ENCODE data around the gene SLC4A1AP. TPM values are rescaled to one million over a fixed set of nuclear protein-coding genes. Genes with fewer than 3 reads are reported as not detected.

Gene SLC4A1AP
- total and polyA plus RNA-seq, 2 experiments from 2014 or later: 24.3 to 29.2 TPM

DNA sequence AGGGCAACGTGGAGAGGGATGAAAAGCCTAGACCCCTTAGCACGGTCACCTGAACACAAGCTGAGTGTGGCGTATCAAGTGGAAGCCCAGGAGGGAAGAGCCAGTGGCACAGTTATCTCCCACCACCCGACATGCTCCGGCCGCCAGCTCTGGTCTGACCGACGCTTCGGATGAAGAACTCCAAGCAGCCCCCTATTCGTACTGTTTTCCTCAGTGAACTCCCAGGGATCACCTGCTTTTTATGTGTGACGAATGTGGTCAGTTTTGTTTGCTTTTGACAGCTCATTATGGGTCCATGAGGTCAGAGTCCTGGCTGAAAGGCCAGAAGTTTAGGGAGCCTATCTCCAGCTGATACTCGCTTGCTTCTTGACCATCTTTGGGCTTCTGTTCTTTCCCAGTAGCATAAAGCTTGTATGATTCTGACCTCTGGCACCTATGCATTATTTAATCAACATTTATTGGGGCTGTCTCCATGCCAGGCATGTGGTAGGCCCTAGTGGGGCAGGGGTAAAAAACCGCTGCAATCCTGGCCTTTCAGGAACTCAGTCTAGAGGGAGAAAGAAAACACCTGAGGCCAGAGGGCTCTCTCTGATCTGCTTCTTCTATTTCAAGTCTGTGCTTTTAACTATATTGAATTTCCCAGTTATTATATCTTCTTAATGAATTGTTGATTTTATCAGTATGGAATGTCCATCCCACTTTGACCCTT lies 74.8 kb downstream of the SLC4A1AP start:
- peaks cover 7% of the 10 kb centered on the region for H3K27me3 Mint-ChIP-seq (ENCODE audit: insufficient read depth, low read depth, poor library complexity)
- Histone ChIP-seq H3K4me3 (no peak overlapping the region), H4K20me1 (replicated peaks; ENCODE audit: insufficient read depth) (no peaks in the 10 kb centered on the region), H3K27me3 (ENCODE audit: insufficient read depth) (no peaks in the 10 kb centered on the region), H3F3A (replicated peaks; ENCODE audit: low read depth) (0 out of 2 replicates have a peak, but pooled peaks cover 11% of the 10 kb centered on the region), H2AFZ (peak overlapping the region; percentile 74), H3K27ac (ENCODE audit: low read depth) (no peak overlapping the region), H3K4me1 (ENCODE audit: insufficient read depth) (peaks cover 17% of the 10 kb centered on the region), H3K79me2 (replicated peaks; ENCODE audit: insufficient read depth) (no peaks in the 10 kb centered on the region), H3K4me2 (no peak overlapping the region), H3K9me2 (ENCODE audit: insufficient read depth) (0 out of 2 replicates have a peak, but pooled peaks cover 3% of the 10 kb centered on the region), H3K36me3 (ENCODE audit: insufficient read depth) (no peaks in the 10 kb centered on the region)
- no peak overlapping the region for H3K4me3 Mint-ChIP-seq
- H3K36me3 Mint-ChIP-seq (ENCODE audit: low read depth): peaks cover 2% of the 10 kb centered on the region; the same call in 2 of the 3 replicates
- TF ChIP-seq REST (IDR thresholded peaks at IDR 0.05; ENCODE audit: unreplicated experiment) (no peak), NANOG (IDR thresholded peaks at IDR 0.05; ENCODE audit: borderline replicate concordance) (no peak), JUNB (IDR thresholded peaks at IDR 0.05; ENCODE audit: unreplicated experiment) (no peak), CREB1 (CRISPR knock-in tag; IDR thresholded peaks at IDR 0.05; ENCODE audit: low read depth) (no peak), ZNF331 (CRISPR knock-in tag; IDR thresholded peaks at IDR 0.05; ENCODE audit: low read depth) (no peak), EZH2phosphoT487 (IDR thresholded peaks at IDR 0.05; ENCODE audit: unreplicated experiment) (no peak), STAT1 (IDR thresholded peaks at IDR 0.05; ENCODE audit: unreplicated experiment) (no peak), CTCF (conservative IDR thresholded peaks at IDR 0.05; ENCODE audit: low read depth in 2 of 2) (no peak), ZNF114 (CRISPR knock-in tag; IDR thresholded peaks at IDR 0.05) (no peak), POLR2AphosphoS5 (IDR thresholded peaks at IDR 0.05; ENCODE audit: low read depth) (no peak), EZH2 (IDR thresholded peaks at IDR 0.05; ENCODE audit: low read depth, unreplicated experiment) (no peak)
- TF ChIP-seq, protein P1, sequence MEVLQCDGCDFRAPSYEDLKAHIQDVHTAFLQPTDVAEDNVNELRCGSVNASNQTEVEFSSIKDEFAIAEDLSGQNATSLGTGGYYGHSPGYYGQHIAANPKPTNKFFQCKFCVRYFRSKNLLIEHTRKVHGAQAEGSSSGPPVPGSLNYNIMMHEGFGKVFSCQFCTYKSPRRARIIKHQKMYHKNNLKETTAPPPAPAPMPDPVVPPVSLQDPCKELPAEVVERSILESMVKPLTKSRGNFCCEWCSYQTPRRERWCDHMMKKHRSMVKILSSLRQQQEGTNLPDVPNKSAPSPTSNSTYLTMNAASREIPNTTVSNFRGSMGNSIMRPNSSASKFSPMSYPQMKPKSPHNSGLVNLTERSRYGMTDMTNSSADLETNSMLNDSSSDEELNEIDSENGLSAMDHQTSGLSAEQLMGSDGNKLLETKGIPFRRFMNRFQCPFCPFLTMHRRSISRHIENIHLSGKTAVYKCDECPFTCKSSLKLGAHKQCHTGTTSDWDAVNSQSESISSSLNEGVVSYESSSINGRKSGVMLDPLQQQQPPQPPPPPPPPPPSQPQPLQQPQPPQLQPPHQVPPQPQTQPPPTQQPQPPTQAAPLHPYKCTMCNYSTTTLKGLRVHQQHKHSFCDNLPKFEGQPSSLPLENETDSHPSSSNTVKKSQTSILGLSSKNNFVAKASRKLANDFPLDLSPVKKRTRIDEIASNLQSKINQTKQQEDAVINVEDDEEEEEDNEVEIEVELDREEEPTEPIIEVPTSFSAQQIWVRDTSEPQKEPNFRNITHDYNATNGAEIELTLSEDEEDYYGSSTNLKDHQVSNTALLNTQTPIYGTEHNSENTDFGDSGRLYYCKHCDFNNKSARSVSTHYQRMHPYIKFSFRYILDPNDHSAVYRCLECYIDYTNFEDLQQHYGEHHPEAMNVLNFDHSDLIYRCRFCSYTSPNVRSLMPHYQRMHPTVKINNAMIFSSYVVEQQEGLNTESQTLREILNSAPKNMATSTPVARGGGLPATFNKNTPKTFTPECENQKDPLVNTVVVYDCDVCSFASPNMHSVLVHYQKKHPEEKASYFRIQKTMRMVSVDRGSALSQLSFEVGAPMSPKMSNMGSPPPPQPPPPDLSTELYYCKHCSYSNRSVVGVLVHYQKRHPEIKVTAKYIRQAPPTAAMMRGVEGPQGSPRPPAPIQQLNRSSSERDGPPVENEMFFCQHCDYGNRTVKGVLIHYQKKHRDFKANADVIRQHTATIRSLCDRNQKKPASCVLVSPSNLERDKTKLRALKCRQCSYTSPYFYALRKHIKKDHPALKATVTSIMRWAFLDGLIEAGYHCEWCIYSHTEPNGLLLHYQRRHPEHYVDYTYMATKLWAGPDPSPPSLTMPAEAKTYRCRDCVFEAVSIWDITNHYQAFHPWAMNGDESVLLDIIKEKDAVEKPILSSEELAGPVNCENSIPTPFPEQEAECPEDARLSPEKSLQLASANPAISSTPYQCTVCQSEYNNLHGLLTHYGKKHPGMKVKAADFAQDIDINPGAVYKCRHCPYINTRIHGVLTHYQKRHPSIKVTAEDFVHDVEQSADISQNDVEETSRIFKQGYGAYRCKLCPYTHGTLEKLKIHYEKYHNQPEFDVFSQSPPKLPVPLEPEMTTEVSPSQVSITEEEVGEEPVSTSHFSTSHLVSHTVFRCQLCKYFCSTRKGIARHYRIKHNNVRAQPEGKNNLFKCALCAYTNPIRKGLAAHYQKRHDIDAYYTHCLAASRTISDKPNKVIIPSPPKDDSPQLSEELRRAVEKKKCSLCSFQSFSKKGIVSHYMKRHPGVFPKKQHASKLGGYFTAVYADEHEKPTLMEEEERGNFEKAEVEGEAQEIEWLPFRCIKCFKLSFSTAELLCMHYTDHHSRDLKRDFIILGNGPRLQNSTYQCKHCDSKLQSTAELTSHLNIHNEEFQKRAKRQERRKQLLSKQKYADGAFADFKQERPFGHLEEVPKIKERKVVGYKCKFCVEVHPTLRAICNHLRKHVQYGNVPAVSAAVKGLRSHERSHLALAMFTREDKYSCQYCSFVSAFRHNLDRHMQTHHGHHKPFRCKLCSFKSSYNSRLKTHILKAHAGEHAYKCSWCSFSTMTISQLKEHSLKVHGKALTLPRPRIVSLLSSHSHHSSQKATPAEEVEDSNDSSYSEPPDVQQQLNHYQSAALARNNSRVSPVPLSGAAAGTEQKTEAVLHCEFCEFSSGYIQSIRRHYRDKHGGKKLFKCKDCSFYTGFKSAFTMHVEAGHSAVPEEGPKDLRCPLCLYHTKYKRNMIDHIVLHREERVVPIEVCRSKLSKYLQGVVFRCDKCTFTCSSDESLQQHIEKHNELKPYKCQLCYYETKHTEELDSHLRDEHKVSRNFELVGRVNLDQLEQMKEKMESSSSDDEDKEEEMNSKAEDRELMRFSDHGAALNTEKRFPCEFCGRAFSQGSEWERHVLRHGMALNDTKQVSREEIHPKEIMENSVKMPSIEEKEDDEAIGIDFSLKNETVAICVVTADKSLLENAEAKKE (CRISPR knock-in tag; IDR thresholded peaks at IDR 0.05): no peak
- TF ChIP-seq, protein P2, sequence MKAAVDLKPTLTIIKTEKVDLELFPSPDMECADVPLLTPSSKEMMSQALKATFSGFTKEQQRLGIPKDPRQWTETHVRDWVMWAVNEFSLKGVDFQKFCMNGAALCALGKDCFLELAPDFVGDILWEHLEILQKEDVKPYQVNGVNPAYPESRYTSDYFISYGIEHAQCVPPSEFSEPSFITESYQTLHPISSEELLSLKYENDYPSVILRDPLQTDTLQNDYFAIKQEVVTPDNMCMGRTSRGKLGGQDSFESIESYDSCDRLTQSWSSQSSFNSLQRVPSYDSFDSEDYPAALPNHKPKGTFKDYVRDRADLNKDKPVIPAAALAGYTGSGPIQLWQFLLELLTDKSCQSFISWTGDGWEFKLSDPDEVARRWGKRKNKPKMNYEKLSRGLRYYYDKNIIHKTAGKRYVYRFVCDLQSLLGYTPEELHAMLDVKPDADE (IDR thresholded peaks at IDR 0.05): no peak
- peaks cover 19% of the 10 kb centered on the region for H3K4me1 Mint-ChIP-seq
- H3K9me3 Mint-ChIP-seq: peaks cover 18% of the 10 kb centered on the region; the same call in 2 of the 3 replicates
- H3K27ac Mint-ChIP-seq: peak overlapping the region; percentile 53; the same call in 1 of the 2 replicates
- no peak for ATAC-seq
- DNase-seq (ENCODE audit: low spot score): no peak

Data from GM23338 (cell line).